Measurements from ENCODE around the gene NEMP2. TPM values are rescaled to one million over a fixed set of nuclear protein-coding genes. Genes with fewer than 3 reads are reported as not detected.

NEMP2 gene
- total and polyA plus RNA-seq, 2 of the 4 experiments (the other 2 are of a cell fraction) = 1.1 to 1.3 TPM

GRCh38 chr2:190470256-190470826 is 64.2 kb downstream of the NEMP2 start:
- dilution Hi-C loops (cut with HindIII; ENCODE audit: low sequenced_read_pairs, unreplicated experiment) = no loop called here
- H4K20me1 ChIP-seq (ENCODE audit: insufficient read depth, low read length) = no peaks in the 10 kb centered on the region; the same call in 1 of the 2 replicates
- no peaks in the 10 kb centered on the region for H3K9me3 ChIP-seq (ENCODE audit: control insufficient read depth, insufficient read depth, low read length)
- H3K4me2 ChIP-seq (ENCODE audit: low read depth, low read length) = no peak overlapping the region
- H3K79me1 ChIP-seq (ENCODE audit: low read depth in 1 of 2, low read length in 2 of 2) = no peaks in the 10 kb centered on the region; a peak in 1 of 4 replicates
- peak overlapping the region; percentile 84 for H3K18ac ChIP-seq (ENCODE audit: low read depth, low read length)
- H3K4me1 ChIP-seq (ENCODE audit: control insufficient read depth, insufficient read depth, low read length) = peaks cover 15% of the 10 kb centered on the region
- 0 out of 2 replicates have a peak overlapping the region, but pooled peaks have one; percentile 3 for H3K14ac ChIP-seq (replicated peaks; ENCODE audit: low read depth, low read length)
- H3K9me1 ChIP-seq (ENCODE audit: insufficient read depth, low read length) = peaks cover 11% of the 10 kb centered on the region
- H2BK120ac ChIP-seq (ENCODE audit: low read depth, low read length) = peak overlapping the region; percentile 66; the same call in 1 of the 2 replicates
- H3K4me3 ChIP-seq (ENCODE audit: insufficient read depth, low read depth, low read length) = no peak overlapping the region
- H2BK20ac ChIP-seq (ENCODE audit: low read depth, low read length) = peak overlapping the region; percentile 45; the same call in 1 of the 2 replicates
- no peak for ATAC-seq (ENCODE audit: low read depth)
- H3K36me3 ChIP-seq (ENCODE audit: control insufficient read depth, insufficient read depth, low read length) = no peaks in the 10 kb centered on the region; the same call in 1 of the 2 replicates
- no peak overlapping the region for H2AK5ac ChIP-seq (ENCODE audit: low read depth, low read length)
- H4K8ac ChIP-seq (ENCODE audit: low read depth in 2 of 2, low read length in 2 of 2) = 0 out of 4 replicates have a peak overlapping the region, but pooled peaks of 1 of the 2 experiments have one; percentile 31
- no CpG with 5 or more reads among the region's 5 CpGs for WGBS, 2 experiments (ENCODE audit: extremely low coverage in 2 of 2, insufficient read length in 1 of 2)
- H2AK9ac ChIP-seq (replicated peaks; ENCODE audit: low read depth, low read length, poor library complexity) = no peak overlapping the region
- H2BK5ac ChIP-seq (ENCODE audit: low read depth, low read length, poor library complexity, severe bottlenecking) = no peak overlapping the region
- H3K23ac ChIP-seq (ENCODE audit: low read depth, low read length) = no peak overlapping the region
- no peaks in the 10 kb centered on the region for H3K27me3 ChIP-seq (ENCODE audit: control insufficient read depth, insufficient read depth, low read length)
- H2BK15ac ChIP-seq (ENCODE audit: low read depth, low read length) = peak overlapping the region; percentile 5; the same call in 1 of the 3 replicates
- DNase-seq = no peak
- no peak overlapping the region for H2AFZ ChIP-seq (replicated peaks; ENCODE audit: low read length, poor library complexity)
- no TSS peak for BruUV-seq (replicated peaks)
- H3K4ac ChIP-seq (ENCODE audit: low read depth, low read length) = peak overlapping the region; percentile 19; the same call in 1 of the 2 replicates
- peak overlapping the region; percentile 72; the same call in 1 of the 2 replicates for H4K5ac ChIP-seq (ENCODE audit: low read depth, low read length)
- no peak for TF ChIP-seq CEBPB (IDR thresholded peaks at IDR 0.05; ENCODE audit: low read depth, low read length)
- no peak for TF ChIP-seq FOS (IDR thresholded peaks at IDR 0.05; ENCODE audit: low read depth, low read length)
- TF ChIP-seq MXI1 (IDR thresholded peaks at IDR 0.05; ENCODE audit: borderline replicate concordance, low read depth, low read length) = no peak
- no peak for TF ChIP-seq BHLHE40 (IDR thresholded peaks at IDR 0.05; ENCODE audit: low read depth, low read length)
- no peak for TF ChIP-seq NFE2L2 (IDR thresholded peaks at IDR 0.05; ENCODE audit: low read depth, low read length)
- TF ChIP-seq CTCF (conservative IDR thresholded peaks at IDR 0.05; ENCODE audit: low read depth, low read length) = no peak
- TF ChIP-seq CHD1 (IDR thresholded peaks at IDR 0.05; ENCODE audit: low read depth, low read length) = no peak
- in situ Hi-C loops (cut with MboI; ENCODE audit: low sequenced_read_pairs) = no loop called here
- H3K27ac ChIP-seq (ENCODE audit: insufficient read depth, low read length) = peak overlapping the region; percentile 96; the same call in 1 of the 2 replicates
- POLR2A ChIA-PET (ENCODE audit: unreplicated experiment) = no interaction called here
- intact Hi-C loops (cut with micrococcal nuclease) = no loop called here
- peak overlapping the region; percentile 71; the same call in 1 of the 2 replicates for H4K91ac ChIP-seq (ENCODE audit: insufficient read depth, low read depth, low read length)
- H3K9ac ChIP-seq (ENCODE audit: low read depth, low read length) = no peak overlapping the region
- no peak overlapping the region for H3K56ac ChIP-seq (ENCODE audit: extremely low read depth, insufficient read depth, low read length)
- CTCF ChIA-PET = no interaction called here
